H1 (cell line): ENCODE results near the gene GLS.

ENCODE experiments used
- EP300 ChIP-seq, 2 experiments: IDR thresholded peaks; 1 replicate in 1 of 2; 2 replicates in 1 of 2; pipeline ENCODE4 v1.6.1; 2011 to 2012; ENCODE audit warnings: low read depth in 2 of 2, low read length in 2 of 2, mild to moderate bottlenecking in 2 of 2, borderline replicate concordance in 1 of 2, inconsistent platforms in 1 of 2, moderate library complexity in 1 of 2
- EZH2 ChIP-seq: fragments of 200-600 bp; sonication (generic); IDR thresholded peaks from 2 replicates; pipeline ENCODE4 v1.7.1; 2012; ENCODE audit warnings: low read depth, mild to moderate bottlenecking, moderate library complexity, low read length, inconsistent platforms; ENCODE audit not compliant: severe bottlenecking
- JUN ChIP-seq: IDR thresholded peaks from 2 replicates; pipeline ENCODE4 v1.6.1; 2011; ENCODE audit warnings: low read depth, mild to moderate bottlenecking, improper control_type of control experiment, low read length
- POLR2A ChIP-seq, 2 experiments: IDR thresholded peaks; 1 replicate in 1 of 2; 2 replicates in 1 of 2; pipeline ENCODE4 v1.6.1; 2011; ENCODE audit warnings: low read depth in 2 of 2, low read length in 2 of 2, mild to moderate bottlenecking in 2 of 2; ENCODE audit errors: control extremely low read depth in 1 of 2
- RFX5 ChIP-seq: IDR thresholded peaks from 2 replicates; pipeline ENCODE4 v1.6.1; 2011; ENCODE audit warnings: low read depth, low read length, improper control_type of control experiment, borderline replicate concordance
- RXRA ChIP-seq: IDR thresholded peaks from 2 replicates; pipeline ENCODE4 v1.6.1; 2011; ENCODE audit warnings: low read depth, mild to moderate bottlenecking, low read length, moderate library complexity; ENCODE audit not compliant: insufficient read depth
- YY1 ChIP-seq: IDR thresholded peaks from 2 replicates; pipeline ENCODE4 v1.6.1; 2011; ENCODE audit warnings: low read depth, mild to moderate bottlenecking, low read length
- TF ChIP-seq, protein P1 (sequence below), 3 experiments: IDR thresholded peaks; 1 replicate in 2 of 3; 2 replicates in 1 of 3; pipeline versions ENCODE4 v1.5.1 to v1.6.1; 2011; ENCODE audit warnings: low read length in 3 of 3, mild to moderate bottlenecking in 3 of 3, inconsistent platforms in 2 of 3, low read depth in 1 of 3, moderate library complexity in 1 of 3; ENCODE audit not compliant: insufficient read depth in 1 of 3; ENCODE audit errors: control extremely low read depth in 1 of 3
- TF ChIP-seq, protein P2 (sequence below): IDR thresholded peaks from 2 replicates; pipeline ENCODE4 v1.6.1; 2011; ENCODE audit warnings: low read length, improper control_type of control experiment

DNA sequence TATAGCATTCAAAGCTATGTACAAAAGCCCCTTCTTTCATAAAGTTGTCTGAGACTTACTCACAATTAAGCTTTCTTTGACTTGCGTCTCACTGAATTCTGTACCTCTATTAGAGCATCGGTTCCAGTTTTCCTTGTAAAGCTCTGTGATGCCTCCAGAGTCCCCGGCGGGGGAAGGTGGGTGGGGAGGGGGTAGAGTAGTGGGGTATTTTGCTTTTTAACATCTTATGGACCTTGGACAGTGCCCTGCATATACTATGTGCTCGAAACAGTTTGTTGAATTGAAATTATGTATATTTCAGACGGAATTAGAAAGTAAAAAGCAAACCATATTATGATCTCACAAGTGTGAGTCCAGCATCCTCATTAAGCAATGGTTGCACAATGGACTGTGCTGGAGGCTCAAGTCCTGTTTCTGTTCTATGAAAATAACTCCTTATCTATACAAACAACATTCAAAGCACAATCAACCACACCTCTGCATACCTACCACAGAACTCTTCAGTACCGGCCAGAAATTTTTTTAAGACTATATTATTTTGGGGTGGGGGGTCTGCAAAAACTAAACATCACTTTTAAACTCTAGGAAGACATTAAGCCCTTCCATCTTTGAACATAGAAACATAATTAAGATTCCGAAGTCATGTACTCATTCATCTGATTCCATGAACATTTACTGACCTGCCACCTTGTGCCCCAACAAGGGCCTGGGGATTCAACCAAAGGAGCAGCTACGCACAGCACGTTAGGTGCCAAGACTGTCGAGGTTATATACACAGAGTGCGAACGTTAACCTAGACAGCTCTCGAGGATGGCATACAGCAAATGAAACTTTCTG lies 132.4 kb downstream of the GLS start:
- TF ChIP-seq, protein P1, sequence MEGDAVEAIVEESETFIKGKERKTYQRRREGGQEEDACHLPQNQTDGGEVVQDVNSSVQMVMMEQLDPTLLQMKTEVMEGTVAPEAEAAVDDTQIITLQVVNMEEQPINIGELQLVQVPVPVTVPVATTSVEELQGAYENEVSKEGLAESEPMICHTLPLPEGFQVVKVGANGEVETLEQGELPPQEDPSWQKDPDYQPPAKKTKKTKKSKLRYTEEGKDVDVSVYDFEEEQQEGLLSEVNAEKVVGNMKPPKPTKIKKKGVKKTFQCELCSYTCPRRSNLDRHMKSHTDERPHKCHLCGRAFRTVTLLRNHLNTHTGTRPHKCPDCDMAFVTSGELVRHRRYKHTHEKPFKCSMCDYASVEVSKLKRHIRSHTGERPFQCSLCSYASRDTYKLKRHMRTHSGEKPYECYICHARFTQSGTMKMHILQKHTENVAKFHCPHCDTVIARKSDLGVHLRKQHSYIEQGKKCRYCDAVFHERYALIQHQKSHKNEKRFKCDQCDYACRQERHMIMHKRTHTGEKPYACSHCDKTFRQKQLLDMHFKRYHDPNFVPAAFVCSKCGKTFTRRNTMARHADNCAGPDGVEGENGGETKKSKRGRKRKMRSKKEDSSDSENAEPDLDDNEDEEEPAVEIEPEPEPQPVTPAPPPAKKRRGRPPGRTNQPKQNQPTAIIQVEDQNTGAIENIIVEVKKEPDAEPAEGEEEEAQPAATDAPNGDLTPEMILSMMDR (IDR thresholded peaks at IDR 0.05; ENCODE audit: control extremely low read depth in 1 of 3, insufficient read depth in 1 of 3, low read depth in 1 of 3, low read length in 3 of 3), result no peak
- no peak for TF ChIP-seq EP300 (IDR thresholded peaks at IDR 0.05; ENCODE audit: borderline replicate concordance in 1 of 2, low read depth in 2 of 2, low read length in 2 of 2)
- no peak for TF ChIP-seq EZH2
- no peak for TF ChIP-seq JUN
- TF ChIP-seq RFX5, result no peak
- no peak for TF ChIP-seq POLR2A (IDR thresholded peaks at IDR 0.05; ENCODE audit: control extremely low read depth in 1 of 2, low read depth in 2 of 2, low read length in 2 of 2)
- TF ChIP-seq, protein P2, sequence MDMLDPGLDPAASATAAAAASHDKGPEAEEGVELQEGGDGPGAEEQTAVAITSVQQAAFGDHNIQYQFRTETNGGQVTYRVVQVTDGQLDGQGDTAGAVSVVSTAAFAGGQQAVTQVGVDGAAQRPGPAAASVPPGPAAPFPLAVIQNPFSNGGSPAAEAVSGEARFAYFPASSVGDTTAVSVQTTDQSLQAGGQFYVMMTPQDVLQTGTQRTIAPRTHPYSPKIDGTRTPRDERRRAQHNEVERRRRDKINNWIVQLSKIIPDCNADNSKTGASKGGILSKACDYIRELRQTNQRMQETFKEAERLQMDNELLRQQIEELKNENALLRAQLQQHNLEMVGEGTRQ, result no peak
- no peak for TF ChIP-seq RXRA
- no peak for TF ChIP-seq YY1
